Right renal cortex interstitium (tissue), 3 donors: ENCODE measurements around the gene PSMG1. TPM values are rescaled to one million over a fixed set of nuclear protein-coding genes. Genes with fewer than 3 reads are reported as not detected.
"Not testable (repeated sequence)": the region's sequence is repeated elsewhere in the genome, so short reads cannot be mapped to it uniquely, and the experiment has no call there.

Experiments used
- DNase-seq, 3 donors: peaks; one replicate each; pipeline ENCODE4 v3.0.0-alpha.2; 2013; ENCODE audit warnings: low read depth in 3 of 3, low spot score in 2 of 3
- polyA plus RNA-seq, 3 donors: library from polyadenylated mRNA; unstranded; fragments of 120-200 nt; gene quantifications; one replicate each; pipeline ENCODE4 v1.2.1, GENCODE V29; 2013; ENCODE audit not compliant: insufficient read length in 3 of 3

Gene PSMG1, protein sequence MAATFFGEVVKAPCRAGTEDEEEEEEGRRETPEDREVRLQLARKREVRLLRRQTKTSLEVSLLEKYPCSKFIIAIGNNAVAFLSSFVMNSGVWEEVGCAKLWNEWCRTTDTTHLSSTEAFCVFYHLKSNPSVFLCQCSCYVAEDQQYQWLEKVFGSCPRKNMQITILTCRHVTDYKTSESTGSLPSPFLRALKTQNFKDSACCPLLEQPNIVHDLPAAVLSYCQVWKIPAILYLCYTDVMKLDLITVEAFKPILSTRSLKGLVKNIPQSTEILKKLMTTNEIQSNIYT
- polyA plus RNA-seq, result 10 to 100 TPM; 49.1 to 55.2 (median 50.7) TPM

GRCh38 chr21:39183272-39184049 lies at the start of gene PSMG1:
Gene PSMG1 (minus strand): TSS chr21:39183451. CDS start chr21:39183385, 66 bp downstream.
- DNase-seq, result peak; percentile 71 to 80 (median 78)

- DNase-seq, result no peak
These were observed 49.6 kb upstream of the PSMG1 start for GRCh38 chr21:39232861-39233291.

DNA sequence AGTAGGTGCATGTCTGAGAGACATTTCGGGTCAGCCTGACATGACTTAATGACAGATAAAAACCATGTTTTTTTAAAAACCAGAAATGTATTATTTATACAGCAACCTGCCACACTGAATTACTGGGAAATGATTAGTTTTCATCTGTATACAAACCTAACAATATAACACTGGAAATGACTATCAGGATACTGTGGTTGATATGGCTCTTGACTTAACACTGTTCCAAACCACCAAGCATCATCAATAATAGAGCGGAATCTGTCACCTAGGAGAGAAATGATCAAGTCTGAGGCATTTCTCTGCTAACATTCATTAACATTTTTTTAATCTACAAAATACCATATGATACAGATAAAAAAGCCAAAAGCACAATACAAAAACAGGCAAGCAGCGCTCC lies 41.7 kb upstream of the PSMG1 start:
- no peak for DNase-seq

GRCh38 chr21:39221997-39222486 lies 38.8 kb upstream of the PSMG1 start:
- DNase-seq, result no peak

DNA sequence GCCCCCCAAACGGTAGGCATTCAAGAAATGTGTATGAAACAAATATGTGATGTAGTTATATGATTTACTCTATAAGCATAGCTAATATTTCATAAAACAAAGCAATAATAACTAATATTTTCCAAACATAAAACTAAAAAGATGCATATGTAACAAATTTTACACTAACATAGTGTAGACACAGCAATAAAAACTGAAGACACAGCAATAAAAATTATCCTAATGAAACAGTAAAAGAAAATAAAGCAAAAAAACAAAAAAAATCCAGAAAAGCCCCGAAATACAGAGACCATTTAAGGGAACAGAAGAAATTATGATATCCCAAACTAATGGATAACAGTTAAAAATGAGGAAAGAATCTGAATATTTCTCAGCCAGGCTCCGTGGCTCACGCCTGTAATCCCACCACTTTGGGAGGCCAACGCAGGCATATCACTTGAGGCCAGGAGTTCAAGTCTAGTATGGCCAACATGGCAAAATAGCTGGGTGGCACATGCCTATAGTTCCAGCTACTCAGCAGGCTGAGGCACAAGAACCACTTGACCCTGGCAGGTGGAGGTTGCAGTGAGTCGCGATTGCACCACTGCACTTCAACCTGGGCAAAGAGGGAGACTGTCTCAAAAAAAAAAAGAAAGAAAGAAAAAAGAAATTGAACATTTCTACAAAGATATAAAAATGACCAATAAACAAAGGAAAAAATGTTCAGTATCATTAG lies 38.2 kb upstream of the PSMG1 start:
- DNase-seq, result no peak

- not testable (repeated sequence) for DNase-seq
These were observed 37.6 kb upstream of the PSMG1 start for GRCh38 chr21:39220875-39221274.

DNA sequence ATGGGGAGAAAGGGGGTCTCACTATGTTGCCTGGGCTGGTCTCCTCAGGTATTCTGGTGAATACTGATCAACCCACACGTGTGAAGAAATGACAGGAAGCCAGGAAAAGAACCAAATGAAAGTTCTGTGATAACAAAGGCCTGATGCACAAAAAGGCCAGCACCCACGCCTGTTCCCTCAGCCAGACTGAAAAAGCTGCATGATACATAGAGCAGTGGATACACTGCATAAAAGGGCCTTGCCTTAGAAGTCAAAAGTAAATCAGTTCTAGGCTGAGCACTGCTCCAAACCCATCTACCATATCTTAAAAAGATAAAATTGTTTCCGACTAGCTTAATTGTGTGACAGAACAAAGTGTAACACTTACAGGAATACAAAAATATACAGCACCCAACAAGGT lies 36.9 kb upstream of the PSMG1 start:
- no peak for DNase-seq

DNA sequence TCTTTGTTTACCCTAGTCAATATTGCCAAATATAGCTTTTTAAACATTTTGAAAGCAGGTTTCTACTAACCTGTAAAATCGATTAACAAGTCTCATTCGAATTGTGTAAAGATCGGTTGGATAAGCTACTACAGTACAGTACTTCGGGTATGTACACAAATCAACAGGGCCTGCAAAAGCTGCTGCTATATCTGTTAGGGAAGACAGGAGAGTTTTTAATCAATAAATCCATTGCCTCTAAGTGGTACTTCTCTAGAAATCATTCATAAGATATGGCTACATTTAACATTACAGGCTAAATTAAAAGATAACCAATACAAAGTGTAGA lies 34.8 kb upstream of the PSMG1 start:
- no peak for DNase-seq

- no peak for DNase-seq
These were observed 34.3 kb upstream of the PSMG1 start for GRCh38 chr21:39217356-39218081.

DNA sequence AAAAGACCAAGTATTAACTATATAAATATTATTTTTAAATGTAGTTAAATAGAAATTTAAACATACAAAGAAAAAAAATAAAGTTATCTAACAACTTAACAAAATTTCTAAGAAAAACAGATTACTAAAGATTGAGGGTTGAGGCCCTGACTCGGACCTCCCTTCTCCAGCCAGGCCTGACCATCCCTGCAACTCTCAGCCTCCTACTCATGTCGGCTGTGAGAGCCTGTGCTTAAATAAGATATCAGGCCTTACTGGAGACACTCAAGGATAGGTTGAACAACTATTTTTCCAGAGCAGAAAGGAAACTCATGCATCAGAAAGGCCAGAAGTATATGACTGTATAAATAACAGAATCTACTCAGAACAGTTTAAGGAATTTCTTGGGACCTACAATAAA lies 33.0 kb upstream of the PSMG1 start:
- no peak for DNase-seq

- DNase-seq, result no peak
These were observed 31.8 kb upstream of the PSMG1 start for GRCh38 chr21:39215078-39215477.

DNA sequence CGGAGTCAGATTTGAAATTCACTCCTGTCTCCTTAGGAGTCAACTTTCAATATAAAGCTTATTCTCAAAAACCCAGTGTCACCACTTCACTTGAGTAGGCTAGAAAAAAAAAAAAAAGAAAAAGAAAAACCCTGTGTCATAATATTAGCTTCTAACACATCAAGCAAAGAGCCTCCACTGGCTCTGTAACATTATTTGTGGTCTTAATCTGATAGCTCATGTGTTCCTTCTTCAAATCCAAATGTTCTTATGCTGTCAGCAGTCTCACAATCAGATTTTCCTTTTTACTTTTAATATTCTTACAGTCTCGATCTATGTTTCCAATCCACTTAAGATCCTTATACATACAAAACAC lies 26.1 kb upstream of the PSMG1 start:
- no peak for DNase-seq

- DNase-seq, result no peak
These were observed 25.5 kb upstream of the PSMG1 start for GRCh38 chr21:39208624-39209333.

DNA sequence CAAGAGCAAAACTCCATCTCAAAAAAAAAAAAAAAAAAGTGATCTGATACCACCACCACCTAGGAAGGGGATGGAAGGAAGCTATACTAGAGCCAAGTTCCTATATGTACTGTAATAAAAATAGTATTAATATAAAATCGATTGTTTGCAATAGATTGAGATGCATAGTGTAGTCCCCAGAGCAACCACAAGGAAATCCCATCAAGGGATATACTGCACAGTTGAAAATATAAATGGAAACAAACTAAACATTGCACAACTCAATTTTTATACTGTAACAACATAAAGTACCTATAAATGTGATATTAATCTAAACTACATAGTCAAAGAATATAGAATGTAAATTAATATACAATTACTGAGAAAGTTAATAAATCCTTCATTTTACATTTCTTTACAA lies 20.9 kb upstream of the PSMG1 start:
- DNase-seq, result no peak

GRCh38 chr21:39198800-39199199 lies 15.5 kb upstream of the PSMG1 start:
- DNase-seq, result no peak

- DNase-seq, result no peak
These were observed 14.4 kb upstream of the PSMG1 start for GRCh38 chr21:39197448-39198233.

DNA sequence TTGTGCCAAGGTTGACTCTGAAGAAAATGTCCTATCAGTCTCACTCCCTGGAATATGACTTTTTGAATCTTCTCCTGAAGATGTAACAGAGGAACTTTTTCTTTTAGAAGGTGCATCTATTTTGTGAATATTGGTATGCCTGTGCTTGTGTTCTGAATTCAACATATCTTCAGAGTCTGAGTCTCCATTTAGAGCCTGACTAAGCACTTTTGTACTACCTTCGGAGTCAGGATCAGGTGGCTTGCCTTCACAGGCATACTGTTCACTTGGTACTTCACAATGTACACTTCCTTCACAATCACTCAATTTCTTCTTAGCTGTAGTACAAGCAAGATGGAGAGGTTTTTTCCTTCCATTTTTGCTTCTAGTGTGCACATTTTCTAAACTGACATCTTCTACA lies 13.6 kb upstream of the PSMG1 start:
- DNase-seq, result no peak

GRCh38 chr21:39196310-39196709 lies 13.1 kb upstream of the PSMG1 start:
- no peak for DNase-seq

- no peak for DNase-seq
These were observed 10.1 kb upstream of the PSMG1 start for GRCh38 chr21:39193380-39193779.
